GM10266 (cell line): ENCODE measurements around the gene MFN2.

Experiments
- DNase-seq: peaks from one replicate; pipeline ENCODE4 v3.0.0; 2012; ENCODE audit errors: extremely low spot score
- CTCF ChIP-seq: IDR thresholded peaks from 2 replicates; pipeline ENCODE4 v1.5.1; 2012; ENCODE audit warnings: mild to moderate bottlenecking, low read depth; ENCODE audit not compliant: control insufficient read depth, insufficient read depth; ENCODE audit errors: missing control alignments

The MFN2 gene

GRCh38 chr1:12059722-12060464, 79.6 kb downstream of the MFN2 start:
- TF ChIP-seq CTCF = no peak
- no peak for DNase-seq

GRCh38 chr1:12060500-12060899, 80.3 kb downstream of the MFN2 start:
- no peak for DNase-seq
- TF ChIP-seq CTCF = no peak
